GM04503 (cell line): ENCODE measurements around the gene SLC6A6.

ENCODE experiments used
- DNase-seq: peaks from one replicate; pipeline ENCODE4 v3.0.0-alpha.2; 2012; ENCODE audit warnings: low read depth

The SLC6A6 gene

GRCh38 chr3:14372587-14372986 lies 29.8 kb upstream of the SLC6A6 start:
- no peak for DNase-seq

GRCh38 chr3:14373753-14374376 lies 28.5 kb upstream of the SLC6A6 start:
- no peak for DNase-seq

GRCh38 chr3:14374444-14374883 lies 27.9 kb upstream of the SLC6A6 start:
- DNase-seq: no peak

GRCh38 chr3:14375192-14375591 lies 27.2 kb upstream of the SLC6A6 start:
- DNase-seq: no peak

DNA sequence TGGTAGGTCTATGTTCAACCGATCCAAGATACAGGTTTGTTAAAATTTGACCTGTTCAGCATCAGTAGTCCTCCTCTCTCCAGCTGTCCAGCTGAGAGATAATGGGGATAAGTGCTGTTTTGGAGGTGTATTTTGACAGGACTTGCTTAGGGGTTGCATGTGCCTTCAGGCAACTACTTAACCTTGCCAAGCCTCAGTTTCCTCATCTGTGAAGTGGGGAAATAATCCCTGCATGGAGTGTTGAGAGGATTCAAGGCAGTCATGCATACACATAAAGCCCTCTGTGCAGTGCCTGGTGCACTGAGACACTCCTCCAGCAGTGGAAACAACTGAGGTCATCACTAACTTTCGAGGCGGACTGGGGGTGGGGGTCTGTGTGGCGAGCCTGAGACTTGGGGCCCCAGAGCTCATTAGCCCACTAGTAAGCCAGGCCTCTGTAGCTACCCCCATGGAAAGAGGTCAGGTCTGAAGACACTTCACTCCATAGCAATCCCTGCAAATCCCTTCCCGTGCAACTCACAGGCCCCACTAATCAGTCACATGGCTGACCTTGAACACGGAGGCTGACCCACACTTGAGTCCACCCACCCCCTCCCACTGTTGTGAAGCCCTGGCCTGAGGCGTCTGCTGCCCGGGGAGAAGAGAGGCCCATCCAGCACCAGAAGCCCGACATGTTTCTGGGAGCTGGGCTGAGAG lies 25.9 kb upstream of the SLC6A6 start:
- DNase-seq: no peak

- DNase-seq: no peak
These were observed 25.2 kb upstream of the SLC6A6 start for GRCh38 chr3:14377044-14377837.

DNA sequence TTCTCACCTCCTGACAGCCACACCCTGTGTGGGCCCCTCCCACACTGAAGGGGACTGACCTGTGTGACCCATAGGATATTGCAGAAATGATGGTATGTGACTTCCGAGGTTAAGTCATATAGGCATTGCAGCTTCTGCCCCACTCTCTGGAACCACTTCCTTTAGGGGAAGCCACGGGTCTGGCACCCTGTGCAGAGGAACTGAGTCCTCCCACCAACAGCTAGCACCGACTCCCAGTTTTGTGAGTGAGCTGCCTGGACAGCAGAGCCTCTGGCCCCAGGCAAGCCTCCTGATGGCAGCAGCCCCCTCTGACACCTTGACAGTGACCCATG lies 24.6 kb upstream of the SLC6A6 start:
- DNase-seq: no peak

DNA sequence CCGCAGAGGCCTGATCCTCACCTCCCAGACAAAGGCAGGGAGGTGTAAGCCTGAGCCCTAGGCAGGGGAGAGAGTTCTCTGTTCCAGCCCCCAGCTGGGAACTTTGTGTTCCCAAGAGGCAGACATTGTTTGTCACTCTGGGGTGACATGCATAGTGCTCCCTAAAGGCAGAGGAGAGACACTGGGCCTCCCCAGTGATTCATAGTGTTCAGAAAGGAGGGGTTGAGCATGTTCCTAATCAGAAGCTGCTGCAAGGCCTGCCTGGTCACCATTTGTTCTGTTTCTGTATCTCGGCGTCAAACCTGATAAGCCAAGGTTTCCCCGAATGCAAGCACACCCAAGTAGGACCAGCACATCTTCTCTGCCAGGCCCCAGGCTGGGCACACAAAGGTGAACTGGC lies 24.0 kb upstream of the SLC6A6 start:
- DNase-seq: no peak

DNA sequence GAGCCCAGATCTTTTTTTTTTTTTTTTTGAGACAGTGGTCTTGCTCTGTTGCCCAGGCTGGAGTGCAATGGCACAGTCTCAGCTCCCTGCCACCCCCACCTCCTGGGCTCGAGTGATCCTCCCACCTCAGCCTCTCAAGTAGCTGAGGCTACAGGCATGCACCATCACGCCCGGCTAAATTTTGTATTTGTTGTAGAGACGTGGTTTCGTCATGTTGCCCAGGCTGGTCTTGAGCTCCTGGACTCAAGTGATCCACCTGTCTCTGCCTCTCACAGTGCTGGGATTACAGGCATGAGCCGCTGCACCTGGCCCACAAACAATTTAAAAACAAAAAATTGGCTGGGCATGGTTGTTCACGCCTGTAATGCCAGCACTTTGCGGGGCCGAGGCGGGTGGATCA lies 22.6 kb upstream of the SLC6A6 start:
- DNase-seq: no peak

DNA sequence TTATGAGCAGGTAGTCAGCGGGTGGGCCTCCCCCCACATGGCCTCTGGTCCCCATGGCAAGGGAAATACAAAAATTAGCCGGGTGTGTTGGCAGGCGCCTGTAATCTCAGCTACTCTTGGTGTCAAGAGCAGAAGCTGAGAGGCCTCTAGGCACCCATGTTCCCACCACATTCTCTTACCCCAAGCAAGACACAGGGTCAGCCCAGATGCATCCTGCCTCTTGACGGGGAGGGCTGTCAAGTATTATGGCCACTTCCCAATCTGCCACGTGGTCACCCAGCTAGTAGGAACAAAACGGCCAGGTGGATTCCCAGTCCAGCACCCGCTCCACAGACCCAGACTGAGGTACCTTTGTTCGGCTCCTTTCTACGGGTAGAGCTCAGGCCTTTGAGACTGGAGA lies 16.2 kb upstream of the SLC6A6 start:
- no peak for DNase-seq

DNA sequence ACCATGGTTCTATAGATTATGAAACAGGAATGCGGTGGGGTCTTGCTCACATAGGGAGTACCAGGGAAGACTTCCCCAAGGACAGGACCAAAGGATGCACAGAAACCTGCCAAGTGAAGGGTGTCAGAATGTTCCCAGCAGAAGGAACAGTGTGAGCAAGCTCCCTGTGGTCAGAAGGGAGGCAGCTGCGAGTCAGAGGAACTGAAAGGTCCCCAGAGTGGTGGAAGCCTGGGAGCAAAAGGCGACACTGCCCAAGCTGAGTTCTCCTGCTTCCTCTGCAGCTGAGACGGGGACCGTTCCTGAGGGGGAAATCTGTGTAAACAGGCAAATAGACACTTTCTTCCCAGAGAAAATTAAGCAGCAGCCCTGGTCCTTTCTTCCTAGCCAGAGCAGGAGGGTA lies 14.2 kb upstream of the SLC6A6 start:
- DNase-seq: no peak

GRCh38 chr3:14389166-14389606 lies 13.2 kb upstream of the SLC6A6 start:
- no peak for DNase-seq

- DNase-seq: no peak
These were observed 12.7 kb upstream of the SLC6A6 start for GRCh38 chr3:14389716-14390115.

DNA sequence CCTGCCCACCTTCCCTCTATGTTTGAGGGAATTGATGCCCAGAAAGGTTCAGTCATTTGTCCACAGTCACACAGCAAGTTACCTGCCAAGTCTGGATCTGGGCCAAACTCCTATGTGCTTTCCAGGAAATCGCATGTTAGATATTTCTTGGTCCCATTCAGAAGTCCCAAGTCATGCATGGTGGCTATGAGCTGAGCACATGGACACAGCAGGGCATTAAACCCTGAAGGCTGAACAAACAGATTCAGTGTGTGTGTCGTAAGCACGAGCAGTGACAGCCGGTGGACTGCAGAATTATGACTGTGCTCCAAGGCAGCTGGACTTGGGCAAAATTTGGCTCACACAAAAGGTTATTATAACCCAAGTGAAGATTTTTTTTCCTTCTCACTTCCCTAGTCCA lies 11.4 kb upstream of the SLC6A6 start:
- DNase-seq: no peak

DNA sequence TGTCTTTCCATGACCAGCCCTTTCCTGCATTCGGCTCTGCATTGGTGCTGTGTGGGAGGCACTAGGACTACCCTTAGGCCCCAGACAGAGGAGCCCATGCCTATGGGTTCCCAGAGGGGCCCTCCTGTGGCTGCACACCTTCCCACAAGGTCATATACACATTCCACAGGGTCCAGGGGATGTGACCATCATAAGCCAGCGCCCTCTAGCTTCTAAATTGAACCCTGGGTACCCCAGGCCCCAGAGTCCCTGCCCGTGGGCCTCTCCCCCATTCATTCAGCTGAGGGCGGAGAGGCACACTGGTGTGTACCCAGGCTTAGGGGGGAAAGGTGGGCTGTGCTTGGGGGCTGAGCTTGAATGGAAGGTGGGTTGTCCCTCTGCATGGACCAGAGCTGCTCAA lies 10.2 kb upstream of the SLC6A6 start:
- DNase-seq: no peak

GRCh38 chr3:14392803-14393319 lies 9.5 kb upstream of the SLC6A6 start:
- no peak for DNase-seq

DNA sequence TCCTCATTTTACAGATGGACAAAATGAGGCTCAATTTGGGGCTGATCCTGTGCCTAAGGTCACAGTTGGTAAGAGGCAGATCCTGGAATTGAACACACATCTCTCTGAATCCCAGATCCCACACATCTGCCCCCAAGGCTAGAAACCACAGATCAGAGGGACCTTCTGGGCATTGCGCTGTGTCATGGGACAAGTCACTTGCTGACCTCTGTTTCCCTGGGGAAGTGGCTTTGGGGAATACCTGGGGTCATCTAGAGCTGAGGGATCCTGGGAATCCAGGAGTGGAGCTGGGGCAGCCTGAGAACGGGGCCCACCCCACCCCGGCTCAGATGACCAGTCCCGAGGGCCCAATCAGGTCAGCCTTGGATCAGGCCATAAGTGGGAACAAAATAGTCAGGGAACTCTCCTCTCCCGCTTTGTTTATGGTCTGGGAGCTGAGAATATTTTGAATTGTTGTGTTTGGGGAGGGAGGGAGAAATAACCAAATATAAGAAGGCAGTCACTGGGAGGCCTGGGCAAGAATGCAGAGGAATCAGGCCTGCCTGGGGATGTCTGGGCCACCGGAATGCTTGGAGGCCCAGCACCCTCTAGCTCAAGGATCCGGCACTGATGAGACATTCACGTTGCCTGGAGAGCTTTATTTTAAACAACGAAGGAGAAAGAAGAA lies 8.8 kb upstream of the SLC6A6 start:
- no peak for DNase-seq

- no peak for DNase-seq
These were observed 6.2 kb upstream of the SLC6A6 start for GRCh38 chr3:14396031-14396692.

- DNase-seq: no peak
These were observed 5.4 kb upstream of the SLC6A6 start for GRCh38 chr3:14397046-14397445.

- DNase-seq: no peak
These were observed 4.9 kb upstream of the SLC6A6 start for GRCh38 chr3:14397531-14397930.

DNA sequence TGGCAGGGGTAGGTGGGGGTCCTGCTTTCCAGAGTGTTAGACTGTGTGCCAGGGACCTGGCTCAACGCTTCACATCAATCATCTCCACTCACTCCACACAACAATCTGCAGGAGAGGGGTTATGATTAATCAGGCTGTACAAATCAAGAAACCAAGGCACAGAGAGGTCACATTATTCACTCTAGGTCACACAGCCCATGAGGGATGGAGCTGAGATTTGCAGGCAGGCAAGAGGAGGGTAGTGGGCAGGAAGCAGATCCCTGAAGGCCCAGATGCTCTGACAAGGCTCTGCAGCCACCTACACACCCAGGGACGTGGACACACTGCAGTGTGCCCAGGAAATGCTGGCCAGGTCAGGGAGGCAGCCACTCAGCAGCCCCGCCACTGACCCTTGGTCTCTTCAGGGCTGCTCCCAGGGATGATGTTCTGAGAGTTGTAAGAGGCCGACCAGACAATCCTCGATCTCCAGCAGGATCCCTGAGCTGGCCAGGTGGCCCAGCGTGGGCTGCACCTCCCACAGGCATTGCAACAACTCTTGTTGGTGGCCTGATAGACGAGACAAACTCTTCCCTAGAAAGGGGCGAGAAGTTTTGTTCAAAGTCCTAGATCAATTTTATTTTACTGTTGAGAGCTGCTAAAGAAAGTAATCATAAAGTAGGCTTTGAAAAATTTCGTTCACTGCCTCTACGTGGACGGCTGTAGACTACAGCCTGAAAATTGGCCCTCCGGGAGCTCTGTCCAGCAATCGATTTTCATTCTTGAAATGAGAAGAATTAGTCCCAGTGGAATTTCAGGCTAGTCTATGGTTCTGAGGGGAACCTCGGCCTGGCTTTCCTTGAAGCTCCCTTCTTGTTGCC lies 4.2 kb upstream of the SLC6A6 start:
- no peak for DNase-seq
